Adipocyte (in vitro differentiated cells): Measurements from ENCODE around the gene SLC12A9.
A peak's percentile ranks its signal among the peaks of the same experiment; 100 is the strongest.

ENCODE experiments used
- DNase-seq: peaks from one replicate; pipeline ENCODE4 v3.0.0-alpha.2; 2015; ENCODE audit warnings: low read depth
- H3K27me3 ChIP-seq: replicated peaks from 2 replicates; pipeline ENCODE4 v1.7.0; 2013; ENCODE audit warnings: mild to moderate bottlenecking, low read length, moderate library complexity; ENCODE audit not compliant: control insufficient read depth, insufficient read depth
- H3K36me3 ChIP-seq: 2 replicates; pipeline ENCODE4 v1.7.0; 2013; ENCODE audit warnings: low read length, mild to moderate bottlenecking, moderate library complexity; ENCODE audit not compliant: control insufficient read depth, insufficient read depth, severe bottlenecking
- H3K4me1 ChIP-seq: 2 replicates; pipeline ENCODE4 v1.7.0; 2013; ENCODE audit warnings: mild to moderate bottlenecking, low read length, moderate library complexity; ENCODE audit not compliant: control insufficient read depth, insufficient read depth
- H3K4me3 ChIP-seq: 2 replicates; pipeline ENCODE4 v1.7.0; 2013; ENCODE audit warnings: mild to moderate bottlenecking, low read length, moderate library complexity
- H3K9ac ChIP-seq: 2 replicates; pipeline ENCODE4 v1.7.0; 2013; ENCODE audit warnings: mild to moderate bottlenecking, low read length, moderate library complexity
- H3K9me3 ChIP-seq: 2 replicates; pipeline ENCODE4 v1.7.0; 2013; ENCODE audit warnings: mild to moderate bottlenecking, low read length, moderate library complexity; ENCODE audit not compliant: control insufficient read depth

SLC12A9 gene

DNA sequence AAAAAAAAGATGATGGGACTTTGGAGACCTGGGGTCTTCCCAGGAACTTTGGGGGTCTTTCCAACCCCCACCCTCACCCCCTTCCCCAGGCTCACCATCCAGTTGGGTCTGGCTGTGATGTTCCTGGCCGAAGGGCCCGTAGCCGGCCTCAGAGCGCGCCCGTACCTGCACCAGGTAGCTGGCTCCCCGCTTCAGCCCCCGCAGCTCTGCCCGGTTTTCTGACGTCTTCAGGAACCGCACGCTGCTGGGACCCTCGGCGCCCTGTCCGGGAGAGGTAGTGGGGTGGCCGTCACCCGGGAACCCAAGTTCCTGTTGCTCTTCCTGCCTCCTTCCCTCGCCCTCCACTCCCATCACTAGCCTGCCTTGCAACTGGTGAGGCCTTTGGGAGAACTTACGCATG lies 35.4 kb upstream of the SLC12A9 start:
- Histone ChIP-seq H3K36me3 (peaks cover 9% of the 10 kb centered on the region), H3K9me3 (no peaks in the 10 kb centered on the region), H3K9ac (no peak overlapping the region), H3K4me3 (no peak overlapping the region), H3K27me3 (no peaks in the 10 kb centered on the region), H3K4me1 (no peaks in the 10 kb centered on the region)
- DNase-seq = no peak

DNA sequence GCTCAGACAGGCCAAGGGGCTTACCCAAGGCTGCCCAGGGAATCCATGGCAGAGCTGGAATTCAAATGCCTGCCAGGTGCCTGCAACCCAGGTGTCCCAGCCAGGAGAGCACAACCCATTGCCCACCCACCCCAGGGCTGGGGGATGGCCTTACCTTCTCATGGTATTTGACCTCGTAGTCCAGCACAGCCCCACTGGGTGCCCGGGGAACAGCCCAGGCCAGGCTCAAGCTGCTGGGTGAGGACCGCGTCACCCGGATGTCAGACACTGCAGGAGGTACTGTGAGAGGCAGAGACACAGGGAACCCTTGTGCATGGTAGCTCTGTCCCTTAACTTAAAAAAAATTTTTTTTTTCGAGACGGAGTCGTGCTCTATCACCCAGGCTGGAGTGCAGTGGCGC lies 34.1 kb upstream of the SLC12A9 start:
- no peak overlapping the region for H3K9ac ChIP-seq
- DNase-seq = no peak
- peaks cover 4% of the 10 kb centered on the region for H3K36me3 ChIP-seq
- H3K9me3 ChIP-seq = no peaks in the 10 kb centered on the region
- no peak overlapping the region for H3K4me3 ChIP-seq
- H3K27me3 ChIP-seq = no peaks in the 10 kb centered on the region
- H3K4me1 ChIP-seq = no peaks in the 10 kb centered on the region

DNA sequence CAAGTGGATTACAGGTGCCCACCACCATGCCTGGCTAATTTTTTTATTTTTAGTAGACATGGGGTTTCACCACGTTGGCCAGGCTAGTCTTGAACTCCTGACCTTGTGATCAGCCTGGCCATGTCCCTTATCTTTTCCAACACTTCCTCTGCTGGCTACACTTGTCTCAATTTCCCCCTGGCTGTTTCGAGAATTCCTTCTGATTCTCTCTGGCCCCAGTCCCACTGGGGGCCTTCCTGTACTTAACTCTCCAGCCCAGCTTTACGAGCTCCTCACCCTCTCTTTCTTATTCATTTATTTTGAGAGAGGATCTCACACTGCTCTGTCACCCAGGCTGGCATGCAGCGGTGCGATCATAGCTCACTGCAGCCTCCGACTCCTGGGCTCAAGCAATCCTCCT lies 33.7 kb upstream of the SLC12A9 start:
- H3K4me3 ChIP-seq = no peak overlapping the region
- H3K4me1 ChIP-seq = no peaks in the 10 kb centered on the region
- no peak overlapping the region for H3K9ac ChIP-seq
- H3K27me3 ChIP-seq = no peaks in the 10 kb centered on the region
- DNase-seq = no peak
- peaks cover 4% of the 10 kb centered on the region for H3K36me3 ChIP-seq
- H3K9me3 ChIP-seq = no peaks in the 10 kb centered on the region

DNA sequence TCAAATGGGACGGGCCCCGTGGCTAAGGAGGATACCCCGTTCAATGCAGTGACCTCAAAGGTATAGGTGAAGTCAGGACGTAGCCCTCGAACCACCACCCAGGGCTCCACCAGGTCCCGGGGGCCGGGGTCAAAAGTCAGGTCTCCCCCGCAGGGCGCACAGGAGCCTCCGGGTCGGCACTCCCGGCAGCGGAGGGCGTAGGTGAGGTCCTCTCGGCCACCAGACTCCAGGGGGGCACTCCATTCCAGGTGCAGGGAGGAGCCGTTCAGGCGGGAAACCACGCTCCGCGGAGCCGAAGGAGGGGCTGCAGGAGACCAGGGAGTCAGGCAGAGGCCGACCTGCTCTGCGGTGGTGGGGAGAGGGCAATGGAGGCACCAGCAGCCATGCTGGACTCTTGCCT lies 32.9 kb upstream of the SLC12A9 start:
- no peak for DNase-seq
- Histone ChIP-seq H3K9me3 (no peaks in the 10 kb centered on the region), H3K36me3 (peaks cover 4% of the 10 kb centered on the region), H3K4me3 (no peak overlapping the region), H3K4me1 (no peaks in the 10 kb centered on the region), H3K27me3 (no peaks in the 10 kb centered on the region), H3K9ac (no peak overlapping the region)

DNA sequence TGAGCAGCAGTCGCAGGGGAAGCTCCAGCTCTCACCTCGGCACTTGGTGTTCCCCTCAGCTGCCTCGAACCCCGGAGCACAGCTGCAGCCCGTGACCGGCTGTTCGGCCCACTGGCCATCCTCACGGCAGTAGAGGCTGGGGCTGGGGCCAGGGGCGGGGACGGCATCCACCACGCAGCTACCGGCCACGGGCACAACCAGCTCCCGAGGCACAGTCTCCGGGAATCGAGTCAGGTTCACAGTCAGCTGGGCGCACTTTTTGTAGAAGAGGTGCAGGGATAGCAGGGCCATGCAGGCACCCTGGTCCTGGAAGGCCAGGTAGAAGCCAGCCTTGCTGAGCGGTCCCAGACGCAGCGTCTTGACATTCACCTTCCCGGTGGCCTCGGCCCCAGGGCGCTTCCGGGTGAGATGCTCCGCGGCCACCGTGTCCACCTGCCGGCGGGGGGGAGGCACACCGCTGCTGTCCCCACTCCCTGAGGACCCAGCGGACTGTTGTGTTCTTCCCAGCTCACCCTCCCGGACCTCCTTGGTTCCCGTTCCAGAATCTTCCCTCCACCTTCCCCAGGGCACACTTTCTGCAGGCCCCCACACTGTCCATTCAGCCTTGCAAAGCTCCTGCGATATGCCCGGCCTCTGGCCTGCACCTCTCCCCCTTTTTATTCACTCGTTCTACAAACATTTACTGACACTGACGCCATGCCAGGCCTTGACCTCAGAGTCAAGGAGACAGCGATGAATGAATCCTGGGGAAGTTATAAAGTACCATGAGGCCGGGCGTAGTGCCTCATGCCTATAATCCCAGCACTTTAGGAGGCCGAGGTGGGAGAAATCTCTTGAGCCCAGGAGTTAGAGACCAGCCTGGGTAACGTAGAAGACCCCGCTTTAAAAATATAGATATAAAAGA lies 30.0 kb upstream of the SLC12A9 start:
- Histone ChIP-seq H3K9me3 (no peaks in the 10 kb centered on the region), H3K9ac (no peak overlapping the region), H3K36me3 (peaks cover 4% of the 10 kb centered on the region), H3K4me1 (peaks cover 12% of the 10 kb centered on the region), H3K4me3 (no peak overlapping the region), H3K27me3 (no peaks in the 10 kb centered on the region)
- DNase-seq = no peak

DNA sequence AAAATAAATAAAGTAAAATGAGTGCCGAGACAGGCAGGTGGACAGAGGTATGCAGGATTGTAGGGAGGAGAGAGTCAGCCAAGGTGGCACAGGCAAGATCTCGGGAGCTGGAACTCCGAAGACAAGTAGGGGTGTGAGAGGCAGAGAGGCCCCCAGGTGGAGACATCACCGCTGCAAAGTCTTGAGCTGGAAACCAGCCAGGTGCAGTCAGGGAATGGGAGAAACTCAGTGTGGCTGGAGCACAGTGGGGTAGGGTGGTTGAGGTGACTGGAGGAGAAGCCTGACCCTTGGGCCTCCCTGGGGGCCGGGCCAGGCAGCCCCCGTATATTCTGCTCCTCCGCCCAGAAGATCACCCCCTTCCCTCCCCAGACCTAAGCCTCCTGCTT lies 29.4 kb upstream of the SLC12A9 start:
- no peaks in the 10 kb centered on the region for H3K9me3 ChIP-seq
- H3K27me3 ChIP-seq = no peaks in the 10 kb centered on the region
- H3K4me1 ChIP-seq = peaks cover 15% of the 10 kb centered on the region
- H3K9ac ChIP-seq = no peak overlapping the region
- no peak overlapping the region for H3K4me3 ChIP-seq
- no peak for DNase-seq
- peaks cover 3% of the 10 kb centered on the region for H3K36me3 ChIP-seq

DNA sequence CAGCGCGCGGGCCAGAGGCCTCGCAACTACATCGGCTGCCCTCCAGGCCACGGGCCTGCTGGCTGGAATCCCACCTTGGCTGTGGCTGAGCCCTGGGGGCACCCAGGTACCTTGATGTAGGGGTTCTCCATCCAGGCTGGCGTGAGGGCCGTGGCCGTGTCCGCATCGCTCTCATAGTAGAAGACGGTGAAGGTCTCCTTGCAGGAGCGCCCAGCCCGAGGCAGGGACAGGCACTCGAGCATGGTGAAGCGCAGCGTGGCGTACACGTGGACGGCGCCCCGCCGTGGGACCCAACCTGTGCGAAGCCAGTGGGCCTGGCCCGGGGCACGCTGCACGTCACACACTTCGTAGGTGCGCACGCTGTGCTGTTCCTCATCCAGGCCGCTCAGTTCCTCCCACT lies 29.0 kb upstream of the SLC12A9 start:
- Histone ChIP-seq H3K36me3 (no peaks in the 10 kb centered on the region), H3K9ac (no peak overlapping the region), H3K27me3 (no peaks in the 10 kb centered on the region), H3K9me3 (no peaks in the 10 kb centered on the region), H3K4me3 (no peak overlapping the region), H3K4me1 (peaks cover 15% of the 10 kb centered on the region)
- no peak for DNase-seq

DNA sequence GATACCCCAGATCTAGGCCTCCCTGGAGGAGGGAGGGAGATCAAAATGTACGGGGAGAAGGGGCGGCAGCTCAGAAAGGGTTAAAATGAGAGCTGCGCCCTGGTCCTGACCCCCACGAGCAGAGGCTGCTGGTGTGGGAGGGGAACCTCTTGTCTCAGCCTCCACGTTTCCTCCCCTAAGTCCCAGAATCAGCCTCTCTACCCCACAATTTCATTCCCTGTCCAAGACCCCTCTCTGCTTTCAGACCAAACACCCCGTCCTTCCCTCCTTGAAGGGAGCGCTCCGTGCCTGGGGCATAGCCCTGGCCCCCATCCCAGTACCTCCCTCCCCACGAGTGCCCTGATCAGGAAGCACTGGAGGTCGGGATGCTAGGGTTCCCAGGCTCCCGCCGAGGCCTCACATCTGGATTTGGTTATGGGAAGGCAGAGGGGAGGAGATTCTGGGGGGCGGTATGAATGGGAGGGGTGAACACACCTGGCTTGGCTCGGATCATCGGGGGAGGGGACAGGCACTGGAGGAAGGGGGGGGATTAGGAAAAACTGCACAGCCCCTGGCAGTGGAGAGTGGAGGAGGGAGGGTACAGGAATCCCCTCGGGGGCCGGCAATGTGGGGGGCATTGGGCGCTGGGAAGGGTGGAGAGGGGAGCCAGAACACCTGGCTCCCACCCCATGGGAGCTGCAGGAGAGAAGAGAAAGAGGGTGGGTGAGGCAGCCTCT lies 27.9 kb upstream of the SLC12A9 start:
- H3K9me3 ChIP-seq = no peaks in the 10 kb centered on the region
- no peak overlapping the region for H3K9ac ChIP-seq
- DNase-seq = peak; percentile 25
- H3K4me3 ChIP-seq = peak overlapping the region; percentile 85
- H3K36me3 ChIP-seq = no peaks in the 10 kb centered on the region
- H3K27me3 ChIP-seq = no peaks in the 10 kb centered on the region
- H3K4me1 ChIP-seq = peaks cover 15% of the 10 kb centered on the region

DNA sequence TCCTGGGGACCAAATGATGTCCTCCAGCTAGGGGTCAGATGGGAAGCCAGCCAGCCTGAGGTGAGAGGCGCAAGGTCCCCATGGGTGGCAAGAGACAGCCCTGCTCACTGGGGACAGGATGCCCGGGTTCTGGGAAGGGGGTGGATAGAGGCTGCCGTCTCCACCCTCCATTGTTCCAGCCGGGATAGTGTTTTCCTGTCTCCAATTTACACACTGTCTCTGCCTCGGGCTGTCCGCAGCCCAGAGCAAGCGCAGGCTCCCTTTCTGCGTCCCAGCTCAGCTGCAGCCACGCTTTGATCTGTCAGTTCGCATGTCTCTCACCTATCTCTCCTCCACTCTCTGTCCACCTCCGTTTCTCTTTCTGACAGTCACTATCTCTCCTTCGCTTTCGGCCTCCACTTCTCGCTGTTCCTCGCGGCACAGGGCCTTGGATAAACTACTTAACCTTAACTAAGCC lies 27.3 kb upstream of the SLC12A9 start:
- H3K36me3 ChIP-seq = no peaks in the 10 kb centered on the region
- H3K4me3 ChIP-seq = peak overlapping the region; percentile 85
- peak overlapping the region; percentile 80 for H3K9ac ChIP-seq
- no peaks in the 10 kb centered on the region for H3K27me3 ChIP-seq
- DNase-seq = peak; percentile 52
- peaks cover 15% of the 10 kb centered on the region for H3K4me1 ChIP-seq
- no peaks in the 10 kb centered on the region for H3K9me3 ChIP-seq

DNA sequence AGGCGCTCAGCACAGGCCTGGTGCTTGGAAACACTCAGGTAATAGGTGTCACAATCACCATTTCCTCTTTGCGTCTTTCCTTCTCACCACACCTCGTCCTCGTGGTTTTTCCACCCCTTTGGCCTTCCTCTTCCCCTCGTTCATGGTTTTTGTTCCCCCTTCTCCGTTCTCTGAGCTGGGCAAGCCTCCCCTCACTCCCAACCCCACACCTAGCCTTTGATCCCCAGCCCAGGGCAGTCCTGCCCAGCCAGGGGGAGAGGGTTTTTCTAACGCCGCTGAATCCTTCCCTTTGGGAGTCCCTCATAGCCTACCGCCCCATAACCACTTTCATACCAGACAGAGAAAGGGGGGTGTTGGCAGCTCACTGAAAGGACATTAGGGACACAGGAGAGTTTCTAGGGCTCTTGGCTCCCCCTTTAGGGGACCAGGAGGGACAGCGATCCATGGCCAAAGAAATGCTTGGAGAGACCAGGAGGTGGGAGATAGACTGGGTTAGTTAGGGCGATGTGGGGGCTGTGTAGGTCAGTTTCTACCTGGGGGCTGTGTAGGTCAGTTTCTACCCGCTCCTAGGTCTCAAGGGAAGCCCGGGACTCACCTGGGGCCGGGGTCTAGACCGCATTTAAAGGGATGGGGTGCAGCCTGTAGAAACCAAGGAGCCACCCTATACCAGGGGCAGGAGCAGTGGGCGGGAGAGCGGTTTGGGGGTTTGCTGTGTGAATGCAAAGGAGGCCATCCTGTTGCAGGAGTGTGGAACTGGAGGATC lies 26.6 kb upstream of the SLC12A9 start:
- DNase-seq = peak; percentile 74
- Histone ChIP-seq H3K9me3 (no peaks in the 10 kb centered on the region), H3K27me3 (no peaks in the 10 kb centered on the region), H3K36me3 (no peaks in the 10 kb centered on the region), H3K4me3 (peak overlapping the region; percentile 85), H3K4me1 (peaks cover 15% of the 10 kb centered on the region), H3K9ac (peak overlapping the region; percentile 80)
